HG03342 (cell line): ENCODE results near the gene NOD1.
"Not testable (repeated sequence)": the region's sequence is repeated elsewhere in the genome, so short reads cannot be mapped to it uniquely, and the experiment has no call there.

Experiments
- ATAC-seq: cut with Tn5 transposase; IDR thresholded peaks from one replicate; pipeline ENCODE4 v1.9.1; 2021; ENCODE audit warnings: mild to moderate bottlenecking, moderate library complexity; ENCODE audit not compliant: unreplicated experiment

The NOD1 gene

DNA sequence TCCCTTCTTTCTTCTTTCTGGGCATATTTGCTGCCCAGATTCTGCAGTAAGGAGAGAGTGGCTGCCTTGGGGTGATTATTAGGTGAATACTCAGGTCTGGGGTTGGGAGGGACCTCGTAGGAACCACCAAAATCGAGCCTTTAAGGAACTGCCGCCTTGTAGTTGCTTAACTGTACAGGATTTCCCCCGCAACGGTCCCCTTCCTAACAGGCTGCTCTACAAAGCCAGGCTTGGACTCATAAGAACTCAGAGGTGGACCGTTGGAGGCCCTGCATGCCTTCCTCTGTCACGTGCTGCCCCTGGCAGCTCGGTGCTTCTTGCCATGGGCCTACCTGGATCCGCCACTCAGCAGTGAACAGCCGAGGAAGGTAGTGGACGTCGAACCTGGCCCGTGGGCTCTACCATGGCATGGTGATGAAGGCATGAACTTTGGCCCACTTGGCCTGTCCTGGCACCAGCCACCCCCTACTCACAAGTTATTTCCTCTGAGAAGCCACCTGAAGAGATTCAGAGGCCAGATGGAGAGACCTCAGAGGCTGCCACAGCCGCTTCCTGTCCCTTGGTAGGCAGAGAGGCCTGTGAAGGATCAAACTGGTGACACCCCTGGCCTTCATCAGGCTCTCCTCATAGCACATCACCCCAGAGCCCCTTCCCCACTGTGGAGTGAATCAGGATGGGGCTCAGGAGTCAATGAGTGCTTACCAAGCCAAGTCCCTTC is 54.6 kb downstream of the NOD1 start:
- ATAC-seq: no peak

DNA sequence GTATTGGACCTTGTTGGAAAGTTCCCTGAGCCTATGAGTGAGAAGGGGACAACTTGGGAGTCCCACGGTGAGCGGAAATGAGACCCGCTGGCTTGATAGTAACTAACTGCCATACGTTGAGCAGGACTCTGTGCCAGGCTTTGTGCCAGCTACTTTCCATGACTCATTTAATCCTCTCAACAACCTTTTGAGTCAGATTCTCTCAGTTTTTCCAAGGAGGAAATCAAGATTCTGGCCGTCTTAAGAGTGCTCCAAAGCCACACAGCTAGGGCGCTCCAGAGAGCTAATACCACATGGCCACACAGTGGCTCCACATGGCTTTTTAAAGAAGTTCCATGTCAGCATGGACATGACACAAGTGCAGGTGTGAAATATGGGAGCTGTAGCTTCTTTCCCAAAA is 55.7 kb downstream of the NOD1 start:
- no peak for ATAC-seq

DNA sequence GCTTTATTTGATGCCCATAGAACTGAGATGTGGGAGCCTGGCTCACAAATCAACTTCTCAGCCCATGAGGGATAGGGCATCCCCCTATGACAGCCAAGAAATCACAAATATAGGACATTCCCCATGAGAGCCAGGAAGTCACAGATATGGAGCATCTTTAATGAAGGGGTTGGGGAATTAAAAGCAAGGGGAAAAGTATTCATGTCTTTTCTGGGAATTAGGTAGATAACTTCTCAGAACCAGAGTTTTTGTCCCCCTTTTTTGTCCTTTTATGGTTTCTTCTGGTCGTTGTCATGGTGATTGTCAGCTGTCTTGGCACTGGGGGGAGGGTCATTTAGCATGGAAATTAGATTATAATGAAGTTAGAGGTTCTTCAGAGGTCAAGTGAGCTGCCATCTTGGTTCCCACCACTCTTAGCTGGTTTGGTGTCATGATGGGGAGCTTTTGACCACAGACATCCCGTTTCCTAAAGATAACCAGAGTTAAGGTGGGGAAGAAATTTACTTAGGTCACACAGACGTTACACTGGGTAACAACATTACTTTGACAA is 56.9 kb downstream of the NOD1 start:
- no peak for ATAC-seq

DNA sequence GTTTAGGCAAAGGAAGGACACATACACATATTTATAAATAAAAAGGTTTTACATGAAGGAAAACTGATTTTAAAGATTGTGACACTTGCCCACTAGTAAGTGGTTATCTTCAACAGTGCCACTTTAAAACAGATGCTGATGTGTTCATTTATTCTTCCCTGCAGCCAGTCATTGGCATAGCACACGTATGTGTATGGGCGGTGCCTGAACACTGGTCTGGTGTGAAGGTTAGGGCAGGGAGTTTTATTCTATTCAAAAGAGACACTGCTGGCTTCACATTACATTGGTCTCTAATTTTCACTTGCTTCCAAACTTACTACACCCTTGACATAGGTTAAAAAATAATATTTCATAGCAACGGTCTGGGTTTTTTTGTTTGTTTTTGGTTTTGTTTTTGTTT is 57.9 kb downstream of the NOD1 start:
- ATAC-seq: no peak

DNA sequence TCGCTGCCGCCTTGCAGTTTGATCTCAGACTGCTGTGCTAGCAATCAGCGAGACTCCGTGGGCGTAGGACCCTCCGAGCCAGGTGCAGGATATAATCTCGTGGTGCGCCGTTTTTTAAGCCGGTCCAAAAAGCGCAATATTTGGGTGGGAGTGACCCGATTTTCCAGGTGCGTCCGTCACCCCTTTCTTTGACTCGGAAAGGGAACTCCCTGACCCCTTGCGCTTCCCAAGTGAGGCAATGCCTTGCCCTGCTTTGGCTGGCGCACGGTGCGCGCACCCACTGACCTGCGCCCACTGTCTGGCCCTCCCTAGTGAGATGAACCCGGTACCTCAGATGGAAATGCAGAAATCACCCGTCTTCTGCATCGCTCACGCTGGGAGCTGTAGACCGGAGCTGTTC is 58.5 kb downstream of the NOD1 start:
- not testable (repeated sequence) for ATAC-seq

DNA sequence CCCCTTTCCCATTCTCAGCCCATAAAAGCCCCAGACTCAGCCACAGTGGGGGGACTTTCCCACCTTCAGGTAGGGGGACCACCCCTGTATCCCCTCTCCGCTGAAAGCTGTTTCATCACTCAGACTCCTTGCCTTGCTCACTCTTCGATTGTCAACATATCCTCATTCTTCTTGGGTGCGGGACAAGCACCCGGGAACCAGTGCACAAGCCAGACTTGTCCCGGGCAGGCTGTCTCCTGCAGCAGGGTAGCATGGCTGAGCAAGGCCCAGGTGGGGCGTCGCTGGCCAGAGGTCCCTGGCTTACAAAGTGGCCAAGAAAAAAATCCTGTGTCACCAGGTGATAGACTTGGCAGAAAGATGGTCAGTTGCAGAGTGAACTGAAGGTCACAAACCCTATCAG is 64.7 kb downstream of the NOD1 start:
- no peak for ATAC-seq

DNA sequence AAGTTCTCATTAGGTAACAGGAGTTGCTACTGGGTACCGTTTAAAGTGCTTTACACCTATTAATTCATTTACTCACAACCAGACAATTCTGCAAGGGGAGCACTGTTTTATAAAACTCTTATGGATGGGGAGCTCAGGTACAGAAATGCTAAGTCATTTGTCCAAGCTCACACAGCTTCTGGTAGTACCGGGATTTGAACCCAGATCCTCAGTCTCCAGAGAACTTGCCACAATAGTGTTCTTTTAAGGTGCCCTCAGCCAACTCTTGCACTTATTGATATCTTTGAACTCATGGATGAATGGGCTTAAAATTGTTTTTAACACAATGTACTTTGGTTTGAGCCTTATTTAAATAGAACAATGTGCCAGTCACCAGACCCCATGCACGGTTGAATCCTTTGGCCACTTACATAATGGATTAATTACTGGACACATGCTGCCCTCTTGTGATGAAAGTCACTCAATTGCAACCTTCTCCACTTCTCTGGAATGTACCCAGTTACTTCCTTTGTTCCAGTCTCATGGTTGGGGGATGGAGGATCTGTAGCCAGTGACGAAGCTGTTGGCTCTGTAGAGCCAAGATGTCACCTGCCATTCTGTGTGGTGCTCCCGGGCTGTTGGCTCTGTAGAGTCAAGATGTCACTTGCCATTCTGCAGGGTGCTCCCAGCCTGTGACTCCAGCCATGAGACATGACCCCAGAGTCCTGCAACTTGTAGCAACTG is 65.6 kb downstream of the NOD1 start:
- no peak for ATAC-seq

DNA sequence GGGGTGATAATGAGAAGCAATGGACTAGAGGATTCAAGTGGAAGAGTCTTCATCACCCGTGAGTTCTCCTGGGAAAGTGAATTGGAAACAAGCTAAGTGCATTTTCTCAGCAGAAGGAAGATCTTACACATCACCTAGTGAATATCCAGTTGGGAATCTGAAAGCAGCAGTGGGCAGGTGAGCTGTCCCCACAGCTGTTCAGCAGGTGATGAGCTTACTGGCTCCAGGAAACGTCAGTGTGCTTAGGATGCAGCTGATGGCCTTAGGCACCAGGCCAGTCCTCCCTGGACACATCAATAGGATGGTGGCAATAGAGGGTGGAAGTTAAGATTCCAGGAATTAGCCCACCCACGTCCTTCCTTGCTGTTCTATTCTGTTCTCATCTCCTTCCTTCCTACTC is 66.7 kb downstream of the NOD1 start:
- no peak for ATAC-seq

DNA sequence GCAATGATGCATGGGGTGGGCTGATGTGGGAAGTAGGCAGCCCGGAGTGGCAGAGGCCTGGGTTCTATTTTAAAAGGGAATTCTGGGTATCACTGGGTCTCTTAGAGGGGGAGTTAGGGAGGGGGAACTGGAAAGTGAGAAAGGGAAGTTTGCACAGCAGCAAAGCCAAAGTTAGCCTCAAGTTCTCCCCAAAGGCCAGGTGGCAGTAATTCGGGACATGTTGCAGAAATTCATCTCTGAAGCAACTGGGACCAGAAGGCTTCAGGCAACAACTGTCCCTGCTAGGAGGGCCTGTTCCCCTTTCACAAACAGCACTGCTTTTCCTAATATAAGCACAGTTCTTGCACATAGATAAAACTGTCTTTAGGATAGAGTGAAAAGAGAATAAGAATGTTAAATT is 67.4 kb downstream of the NOD1 start:
- no peak for ATAC-seq

DNA sequence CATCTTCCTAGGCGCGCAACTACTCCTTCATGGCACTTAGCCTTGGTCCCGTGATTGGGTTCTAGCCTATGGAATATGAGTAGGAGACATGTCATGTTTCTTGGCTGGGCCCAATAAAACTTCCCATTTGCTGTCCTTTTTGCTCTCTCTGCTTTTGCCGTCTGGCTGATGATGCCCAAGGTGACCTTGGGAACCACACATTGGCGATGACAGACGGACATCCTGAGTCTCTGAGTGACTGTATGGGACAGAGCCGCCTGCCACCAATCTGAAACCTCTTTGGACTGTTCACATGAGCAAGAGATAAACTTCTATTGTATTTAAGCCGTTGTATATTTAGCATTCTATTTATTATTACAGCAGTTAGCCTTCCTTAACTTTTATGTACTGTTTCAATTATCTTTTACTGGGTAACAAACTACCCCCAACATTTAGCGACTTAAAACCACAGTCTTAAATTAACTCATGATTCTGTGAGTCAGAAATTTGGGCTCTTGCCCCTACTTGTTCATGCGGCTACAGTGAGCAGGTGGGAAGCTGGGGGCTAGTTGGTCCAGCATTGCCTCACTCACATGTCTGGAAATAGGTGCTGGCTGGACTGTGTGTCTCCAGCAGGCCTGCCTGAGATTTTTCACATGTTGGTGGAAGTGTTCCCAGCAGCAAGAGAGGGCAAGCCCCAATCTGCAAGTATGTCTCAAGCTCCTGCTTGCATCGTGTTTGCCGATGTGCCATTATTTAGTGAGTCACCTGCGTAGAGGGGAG is 71.7 kb downstream of the NOD1 start:
- ATAC-seq: no peak

DNA sequence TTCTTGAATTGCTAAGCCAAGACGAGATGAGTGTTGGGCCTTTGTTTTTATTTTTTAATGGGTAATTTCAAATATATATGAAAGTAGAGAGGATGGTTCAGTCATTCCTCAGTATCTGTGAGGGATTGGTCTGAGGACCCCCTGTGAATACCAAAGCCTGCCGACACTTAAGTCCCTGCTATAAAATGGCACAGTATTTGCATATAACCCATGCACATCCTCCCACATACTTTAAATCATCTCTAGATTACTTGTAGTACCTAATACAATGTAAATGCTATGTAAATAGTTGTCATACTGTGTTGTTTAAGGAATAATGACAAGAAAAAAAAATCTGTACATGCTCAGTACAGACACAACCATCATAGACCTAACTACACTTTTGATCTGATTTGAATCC is 73.4 kb downstream of the NOD1 start:
- no peak for ATAC-seq

DNA sequence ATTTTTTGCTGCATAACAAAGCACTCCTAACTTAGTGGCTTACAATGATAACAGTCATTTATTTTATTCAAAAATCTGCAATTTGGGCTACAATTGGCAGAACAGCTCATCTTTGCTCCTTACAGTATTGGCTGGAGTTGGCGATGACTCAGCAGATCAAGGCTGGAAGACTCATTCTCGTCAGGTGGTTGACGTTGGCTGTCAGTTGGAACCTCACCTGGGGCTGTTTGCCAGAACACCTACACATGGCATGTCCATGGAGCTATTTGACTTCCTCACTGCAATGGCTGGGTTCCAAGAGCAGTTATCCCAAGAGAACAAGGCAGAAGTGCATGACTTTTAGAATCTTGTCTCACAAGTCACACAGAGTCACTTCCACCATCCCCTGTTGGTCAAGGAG is 75.1 kb downstream of the NOD1 start:
- ATAC-seq: no peak

DNA sequence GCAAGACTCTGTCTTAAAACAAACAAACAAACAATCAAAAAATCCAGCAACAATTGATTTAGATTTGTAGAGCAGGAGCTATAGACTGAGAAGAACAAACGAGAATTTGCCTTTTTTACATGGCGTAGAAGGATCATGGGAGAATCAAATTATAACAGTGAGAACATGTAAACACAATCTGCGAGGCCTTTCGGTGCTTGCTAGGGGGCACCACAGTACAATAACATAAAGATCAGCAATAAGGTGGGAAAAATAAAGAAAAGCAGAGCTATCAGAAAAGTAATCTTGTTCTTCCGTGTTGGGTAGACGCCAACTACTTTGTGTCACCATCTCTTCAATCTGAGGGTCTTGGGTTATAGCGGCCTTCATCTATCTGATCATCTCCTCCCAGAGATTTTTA is 82.2 kb downstream of the NOD1 start:
- ATAC-seq: no peak

DNA sequence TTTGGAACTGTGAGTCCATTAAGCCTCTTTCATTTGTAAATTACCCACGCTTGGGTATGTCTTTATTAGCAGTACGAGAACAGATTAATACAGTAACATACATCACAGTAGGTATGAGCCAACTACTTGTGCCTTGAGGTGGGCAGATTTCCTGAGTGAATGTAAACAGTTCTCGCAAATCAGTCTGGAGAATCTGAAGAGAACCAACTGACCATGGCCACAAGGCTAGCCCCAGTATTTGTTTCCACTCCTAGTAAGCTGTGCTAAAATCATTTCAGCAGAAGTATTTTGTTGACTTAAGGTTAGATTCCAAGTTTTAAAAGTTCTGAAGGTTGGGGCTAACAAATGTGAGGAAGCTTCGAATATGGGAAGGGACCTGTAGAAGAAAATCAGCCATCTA is 82.9 kb downstream of the NOD1 start:
- no peak for ATAC-seq

DNA sequence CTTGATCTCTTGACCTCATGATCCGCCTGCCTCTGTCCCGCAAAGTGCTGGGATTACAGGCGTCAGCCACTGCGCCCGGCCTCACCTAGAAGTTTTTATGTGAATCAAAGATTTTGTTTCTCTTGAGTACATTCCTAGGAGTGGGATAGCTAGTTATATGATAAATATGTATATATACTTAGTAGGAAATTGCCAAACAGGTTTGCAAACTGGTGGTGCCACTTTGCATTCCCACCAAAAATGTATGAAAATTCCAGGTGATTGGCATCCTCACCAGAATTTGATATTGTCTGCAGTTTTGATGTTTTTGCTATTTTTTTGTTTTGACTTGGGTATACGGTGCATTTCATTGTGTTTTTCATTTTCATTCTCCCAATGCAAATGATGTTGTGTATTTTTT is 86.8 kb downstream of the NOD1 start:
- no peak for ATAC-seq

DNA sequence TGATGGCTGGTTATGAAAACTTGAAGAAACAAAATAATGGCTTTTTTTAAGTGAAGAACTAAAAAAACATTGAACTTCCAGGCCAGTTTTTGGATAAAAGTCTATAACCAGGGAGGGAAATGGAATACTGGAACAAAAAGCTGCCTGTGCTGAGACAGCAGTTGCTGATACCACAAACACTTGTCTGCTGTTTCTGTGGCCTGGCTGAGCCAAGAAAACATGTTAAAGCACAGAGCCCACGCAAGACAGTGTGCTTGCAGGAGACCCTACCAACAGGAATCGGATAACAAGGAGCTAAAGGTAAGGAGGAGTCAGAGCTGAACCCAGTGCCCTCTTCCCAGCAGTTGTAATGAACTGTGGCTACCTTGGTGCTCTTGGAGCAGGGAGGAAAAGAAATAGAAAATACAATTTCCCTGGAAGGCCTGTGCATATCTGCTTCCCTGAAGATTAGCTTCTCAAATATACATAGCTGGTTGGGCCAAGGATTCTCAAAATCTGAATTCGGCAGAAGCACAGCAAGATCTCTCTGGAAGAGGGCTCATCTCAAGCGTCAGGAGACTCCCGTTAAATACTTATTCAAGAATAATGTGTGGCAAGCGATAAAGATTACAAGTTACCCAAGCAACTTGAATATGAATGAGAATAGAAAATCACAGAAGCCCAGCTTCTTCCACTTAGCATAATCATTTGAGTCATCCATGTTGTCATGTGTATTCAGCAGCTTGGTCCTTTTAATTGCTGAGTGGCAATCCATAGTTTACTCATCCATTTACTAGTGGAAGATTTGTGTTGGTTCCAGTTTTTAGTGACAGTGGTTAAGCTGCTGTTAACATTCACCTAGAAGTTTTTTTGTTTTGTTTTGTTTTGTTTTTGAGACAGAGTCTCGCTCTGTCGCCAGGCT is 87.6 kb downstream of the NOD1 start:
- ATAC-seq: no peak

DNA sequence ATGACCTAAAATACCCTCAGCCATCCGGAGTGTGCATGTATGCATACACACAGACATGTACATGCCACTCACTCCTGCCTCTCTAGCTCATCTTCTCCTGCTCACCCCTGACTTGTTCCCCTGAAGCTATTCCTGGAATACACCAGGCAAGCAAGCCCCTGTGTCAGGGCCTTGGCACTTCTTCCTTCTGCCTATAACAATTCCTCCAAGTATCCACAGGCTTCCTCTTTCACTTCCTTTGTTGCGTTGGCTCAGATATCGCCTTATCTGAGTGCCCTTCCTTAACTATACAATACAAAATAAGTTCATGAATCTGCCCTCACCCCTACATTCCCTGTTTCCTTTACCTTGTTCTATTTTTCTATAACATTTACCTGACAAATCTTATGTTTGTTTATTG is 88.8 kb downstream of the NOD1 start:
- no peak for ATAC-seq

DNA sequence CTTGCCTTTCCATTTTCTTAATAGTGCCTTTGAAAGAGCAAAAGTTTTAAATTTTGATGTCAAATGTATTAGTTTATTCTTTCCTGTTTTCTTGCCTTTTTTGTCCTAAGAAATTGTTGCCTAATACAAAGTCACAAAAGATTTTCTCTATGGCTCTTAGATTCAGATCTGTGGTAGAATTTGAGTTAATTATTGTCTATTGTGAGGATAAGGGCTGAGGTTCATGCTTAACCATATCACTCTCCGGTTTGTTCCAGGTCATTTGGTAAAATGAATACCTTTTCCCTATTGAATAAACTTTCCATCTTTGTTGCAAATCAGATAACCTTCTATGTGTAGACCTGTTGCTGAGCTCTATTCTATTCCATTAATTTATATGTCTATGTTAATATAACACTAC is 96.0 kb downstream of the NOD1 start:
- ATAC-seq: no peak

DNA sequence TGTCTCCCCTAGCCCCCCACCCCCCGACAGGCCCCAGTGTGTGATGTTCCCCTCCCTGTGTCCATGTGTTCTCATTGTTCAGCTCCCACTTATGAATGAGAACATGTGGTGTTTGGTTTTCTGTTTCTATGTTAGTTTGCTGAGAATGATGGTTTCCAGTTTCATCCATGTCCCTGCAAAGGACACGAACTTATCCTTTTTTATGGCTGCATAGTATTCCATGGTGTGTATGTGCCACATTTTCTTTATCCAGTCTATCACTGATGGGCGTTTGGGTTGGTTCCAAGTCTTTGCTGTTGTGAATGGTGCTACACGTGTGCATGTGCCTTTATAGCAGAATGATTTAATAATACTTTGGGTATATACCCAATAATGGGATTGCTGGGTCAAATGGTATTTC is 97.8 kb downstream of the NOD1 start:
- not testable (repeated sequence) for ATAC-seq

DNA sequence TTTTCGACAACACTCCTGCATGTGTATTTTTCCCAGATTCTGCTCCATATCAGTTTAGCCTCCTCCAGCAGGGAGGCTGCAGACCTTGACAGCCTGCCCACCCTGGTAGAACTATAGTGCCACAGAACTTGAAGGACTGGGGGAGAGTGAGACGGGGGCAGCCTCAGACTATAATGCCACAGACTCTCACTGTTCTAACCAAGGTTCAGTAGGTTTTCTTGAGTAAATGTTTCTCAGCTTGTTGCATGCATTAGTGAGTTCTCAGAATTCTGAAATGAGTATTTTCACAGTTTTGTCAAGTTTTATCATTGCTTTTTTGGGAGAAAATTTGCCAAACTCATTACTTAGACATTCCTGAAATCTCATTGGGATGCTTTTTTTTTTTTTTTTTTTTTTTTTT is 98.3 kb downstream of the NOD1 start:
- no peak for ATAC-seq

DNA sequence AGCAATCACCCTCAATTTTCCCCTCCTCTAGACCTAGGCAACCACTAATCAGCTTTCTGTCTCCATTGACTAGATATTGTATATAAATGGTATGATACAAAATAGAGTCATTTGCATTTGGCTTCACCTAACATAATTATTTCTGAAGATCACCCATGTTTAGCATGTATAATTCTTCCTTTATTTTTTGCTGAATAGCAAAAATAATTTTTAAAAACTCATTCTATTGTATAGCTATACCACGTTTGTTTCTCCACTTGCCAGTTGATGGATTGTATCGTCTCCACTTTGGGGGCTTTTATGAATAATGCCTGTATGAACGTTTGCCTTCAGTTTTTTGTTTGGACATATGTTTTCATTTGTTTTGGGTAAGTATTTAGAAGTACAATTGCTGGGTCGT is 98.8 kb downstream of the NOD1 start:
- ATAC-seq: no peak
